Measurements from ENCODE around the gene EPN2.
"Not testable (repeated sequence)": the region's sequence is repeated elsewhere in the genome, so short reads cannot be mapped to it uniquely, and the experiment has no call there.

Gene EPN2

DNA sequence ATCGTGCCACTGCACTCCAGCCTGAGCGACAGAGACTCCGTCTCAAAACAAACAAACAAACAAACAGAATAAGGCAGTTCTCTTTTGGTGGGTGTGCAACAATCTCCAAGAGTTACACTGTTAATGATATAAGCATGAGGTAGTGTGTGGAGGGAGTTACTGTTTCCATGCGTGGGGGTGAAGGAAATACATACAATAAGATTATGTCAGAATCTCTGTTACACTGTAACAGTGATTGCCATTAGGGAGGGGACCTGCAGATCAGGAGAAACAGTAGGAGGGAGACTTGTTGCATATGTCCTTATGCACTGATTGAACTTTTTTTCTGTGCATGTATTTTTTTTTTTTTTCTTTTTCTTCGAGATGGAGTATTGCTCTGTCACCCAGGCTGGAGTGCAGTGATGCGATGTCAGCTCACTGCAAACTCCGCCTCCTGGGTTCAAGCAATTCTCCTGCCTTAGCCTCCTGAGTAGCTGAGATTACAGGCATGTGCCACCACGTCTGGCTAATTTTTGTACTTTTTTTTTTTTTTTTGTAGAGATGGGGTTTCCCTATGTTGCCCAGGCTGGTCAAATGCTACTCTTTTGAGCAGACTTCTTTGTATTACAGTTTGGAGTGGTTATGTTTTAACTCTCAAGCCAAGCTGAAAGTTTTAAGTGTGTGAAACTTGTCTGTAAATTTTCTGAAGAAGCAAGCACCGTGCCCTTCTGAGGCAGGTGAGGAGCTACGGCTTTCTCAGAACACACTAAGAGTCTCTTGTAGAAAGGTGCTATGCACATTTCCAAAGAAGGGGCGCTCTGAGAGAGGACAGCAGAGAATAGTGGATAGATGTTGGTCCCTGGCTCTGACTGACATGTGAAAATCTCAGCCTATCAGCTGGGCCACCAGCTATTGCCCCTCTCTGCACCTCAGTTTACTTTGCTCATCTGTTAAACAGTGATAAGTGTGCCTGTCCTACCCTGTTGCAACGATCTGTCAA, 10.3 kb upstream of the EPN2 start:
- H3K4me1 ChIP-seq (ENCODE audit: insufficient read depth, low read length); H3K27me3 ChIP-seq (ENCODE audit: insufficient read depth, low read length); H2AFZ ChIP-seq (ENCODE audit: low read depth, low read length); H3K36me3 ChIP-seq (ENCODE audit: insufficient read depth, low read length); H3K4me3 ChIP-seq (ENCODE audit: low read length); H3K9me3 ChIP-seq (ENCODE audit: low read length): not testable (repeated sequence)

GRCh38 chr17:19234676-19235075, 2.5 kb upstream of the EPN2 start:
- H3K27me3 ChIP-seq (ENCODE audit: insufficient read depth, low read length); H3K36me3 ChIP-seq (ENCODE audit: insufficient read depth, low read length); H3K4me1 ChIP-seq (ENCODE audit: insufficient read depth, low read length); H2AFZ ChIP-seq (ENCODE audit: low read depth, low read length); H3K4me3 ChIP-seq (ENCODE audit: low read length); H3K9me3 ChIP-seq (ENCODE audit: low read length): not testable (repeated sequence)

DNA sequence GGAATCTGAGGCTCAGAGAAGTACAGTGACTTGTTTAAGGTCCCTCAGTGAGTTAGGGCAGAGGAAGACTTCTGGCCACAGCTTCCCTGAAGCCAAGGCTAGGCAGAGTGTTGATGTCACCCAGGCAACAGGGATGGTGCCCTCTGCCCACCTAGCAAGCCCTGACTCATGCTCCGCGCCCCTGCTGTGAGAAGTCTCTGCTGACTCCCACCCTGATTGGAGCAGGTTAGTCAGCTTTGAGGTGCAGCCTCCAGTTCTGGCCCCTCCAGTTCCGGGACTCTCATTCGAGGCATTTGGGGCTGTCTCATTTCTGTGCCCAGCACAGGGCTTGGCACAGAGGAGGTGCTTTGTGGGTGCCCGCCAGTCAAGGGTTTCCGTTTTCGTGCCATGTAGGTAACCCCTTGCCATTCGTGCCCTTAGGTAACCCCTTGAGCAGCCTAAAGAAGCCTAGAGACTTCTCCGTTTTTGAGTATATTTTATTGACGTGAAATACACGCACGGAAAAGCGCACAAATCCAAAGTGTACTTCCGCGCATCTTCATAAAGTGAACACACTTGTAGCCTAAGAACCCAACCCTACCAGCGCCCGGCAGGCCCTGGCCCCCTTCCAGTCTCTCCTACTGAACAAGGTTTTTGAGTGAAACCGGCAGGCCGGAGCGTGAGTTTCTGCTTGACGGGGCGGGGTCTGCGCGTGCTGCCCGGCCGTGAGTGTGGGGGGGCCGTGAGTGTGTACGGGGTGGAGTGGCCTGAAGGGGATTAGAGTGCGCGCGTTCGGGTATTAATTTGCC, 621 bp upstream of the EPN2 start:
- not testable (repeated sequence) for H3K9me3 ChIP-seq (ENCODE audit: low read length); H3K27me3 ChIP-seq (ENCODE audit: insufficient read depth, low read length); H3K4me1 ChIP-seq (ENCODE audit: insufficient read depth, low read length); H3K36me3 ChIP-seq (ENCODE audit: insufficient read depth, low read length); H3K4me3 ChIP-seq (ENCODE audit: low read length); H2AFZ ChIP-seq (ENCODE audit: low read depth, low read length)

DNA sequence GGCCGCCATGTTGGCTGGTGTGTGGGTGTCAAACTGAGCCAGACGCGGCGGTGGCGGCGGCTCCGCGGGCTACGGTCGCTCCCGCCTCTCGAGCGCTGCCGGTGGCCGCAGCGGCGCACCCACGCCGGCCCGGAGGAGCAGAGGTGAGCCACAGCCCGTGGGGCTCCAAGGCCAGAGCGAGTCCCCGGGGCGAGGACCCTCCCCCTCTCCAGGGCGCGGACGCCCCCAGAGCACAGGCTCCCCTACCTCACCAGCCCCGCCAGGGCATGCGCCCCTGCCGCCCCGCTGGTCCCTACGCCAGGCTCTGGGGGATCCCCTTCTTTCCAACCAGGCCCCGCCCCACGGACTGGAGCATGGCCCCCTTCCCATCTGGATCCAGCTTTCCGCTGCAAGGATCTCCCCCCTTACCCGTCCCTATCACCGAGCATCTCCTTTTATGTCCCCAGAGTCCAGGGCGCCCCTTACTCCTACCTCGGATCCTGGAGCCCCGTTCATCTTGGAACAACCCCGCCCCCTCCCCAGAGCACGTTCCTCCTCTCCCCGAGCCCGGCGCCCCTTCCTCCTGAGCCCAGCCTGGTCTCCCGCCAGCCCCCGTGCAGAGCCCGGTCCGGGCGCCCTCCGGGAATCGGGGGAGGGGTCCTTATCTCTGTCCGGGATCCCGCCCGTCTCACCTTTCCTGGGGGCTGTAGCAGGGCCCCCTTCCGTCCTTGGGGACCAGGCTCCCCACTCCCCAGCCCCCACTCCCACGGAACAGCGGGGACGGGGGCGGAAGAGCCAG, 412 bp downstream of the EPN2 start:
- H2AFZ ChIP-seq (ENCODE audit: low read depth, low read length) = peak overlapping the region; percentile 93
- H3K27me3 ChIP-seq (ENCODE audit: insufficient read depth, low read length) = no peaks in the 10 kb centered on the region
- peak overlapping the region; percentile 100 for H3K4me3 ChIP-seq (ENCODE audit: low read length)
- peaks cover 9% of the 10 kb centered on the region for H3K4me1 ChIP-seq (ENCODE audit: insufficient read depth, low read length)
- H3K9me3 ChIP-seq (ENCODE audit: low read length) = no peaks in the 10 kb centered on the region
- H3K36me3 ChIP-seq (ENCODE audit: insufficient read depth, low read length) = no peaks in the 10 kb centered on the region

GRCh38 chr17:19238167-19238505, 970 bp downstream of the EPN2 start:
- peaks cover 9% of the 10 kb centered on the region for H3K4me1 ChIP-seq (ENCODE audit: insufficient read depth, low read length)
- H3K36me3 ChIP-seq (ENCODE audit: insufficient read depth, low read length) = no peaks in the 10 kb centered on the region

GRCh38 chr17:19239544-19239943, 2.4 kb downstream of the EPN2 start:
- peaks cover 9% of the 10 kb centered on the region for H3K4me1 ChIP-seq (ENCODE audit: insufficient read depth, low read length)
- no peaks in the 10 kb centered on the region for H3K27me3 ChIP-seq (ENCODE audit: insufficient read depth, low read length)
- H3K36me3 ChIP-seq (ENCODE audit: insufficient read depth, low read length) = no peaks in the 10 kb centered on the region

More at GRCh38 chr17:19238167-19238505, 970 bp downstream of the EPN2 start:
- Histone ChIP-seq H3K27me3 (ENCODE audit: insufficient read depth, low read length) (no peaks in the 10 kb centered on the region), H3K4me3 (ENCODE audit: low read length) (peak overlapping the region; percentile 100), H3K9me3 (ENCODE audit: low read length) (no peaks in the 10 kb centered on the region), H2AFZ (ENCODE audit: low read depth, low read length) (peak overlapping the region; percentile 93)

GRCh38 chr17:19242323-19242722, 5.2 kb downstream of the EPN2 start:
- Histone ChIP-seq H2AFZ (ENCODE audit: low read depth, low read length) (no peak overlapping the region), H3K36me3 (ENCODE audit: insufficient read depth, low read length) (no peaks in the 10 kb centered on the region), H3K27me3 (ENCODE audit: insufficient read depth, low read length) (no peaks in the 10 kb centered on the region), H3K4me3 (ENCODE audit: low read length) (no peak overlapping the region), H3K9me3 (ENCODE audit: low read length) (no peaks in the 10 kb centered on the region), H3K4me1 (ENCODE audit: insufficient read depth, low read length) (peaks cover 9% of the 10 kb centered on the region)

More at GRCh38 chr17:19239544-19239943, 2.4 kb downstream of the EPN2 start:
- H2AFZ ChIP-seq (ENCODE audit: low read depth, low read length) = no peak overlapping the region
- H3K9me3 ChIP-seq (ENCODE audit: low read length) = no peaks in the 10 kb centered on the region
- no peak overlapping the region for H3K4me3 ChIP-seq (ENCODE audit: low read length)

DNA sequence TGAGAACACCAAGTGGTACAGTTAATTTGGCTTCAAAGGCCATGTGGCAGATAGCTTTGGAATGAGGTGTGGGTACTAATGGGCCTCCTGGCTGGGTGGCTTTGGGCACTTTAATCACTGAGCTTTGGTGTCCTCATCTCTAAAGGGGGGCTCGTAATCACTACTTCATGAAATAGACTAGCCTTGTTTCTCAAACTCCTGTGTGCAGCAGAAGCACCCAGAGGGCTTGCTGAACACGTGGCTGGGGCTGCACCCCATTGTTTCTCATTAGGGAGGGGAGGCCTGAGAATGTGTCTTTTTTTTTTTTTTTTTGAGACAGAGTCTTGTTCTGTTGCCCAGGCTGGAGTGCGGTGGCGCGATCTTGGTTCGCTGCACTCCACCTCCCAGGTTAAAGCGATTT, 5.8 kb downstream of the EPN2 start:
- Histone ChIP-seq H3K27me3 (ENCODE audit: insufficient read depth, low read length) (no peaks in the 10 kb centered on the region), H3K36me3 (ENCODE audit: insufficient read depth, low read length) (no peaks in the 10 kb centered on the region), H3K4me3 (ENCODE audit: low read length) (no peak overlapping the region)

GRCh38 chr17:19243838-19244237, 6.7 kb downstream of the EPN2 start:
- Histone ChIP-seq H3K9me3 (ENCODE audit: low read length) (no peaks in the 10 kb centered on the region), H3K4me3 (ENCODE audit: low read length) (no peak overlapping the region), H2AFZ (ENCODE audit: low read depth, low read length) (no peak overlapping the region), H3K27me3 (ENCODE audit: insufficient read depth, low read length) (no peaks in the 10 kb centered on the region), H3K4me1 (ENCODE audit: insufficient read depth, low read length) (peaks cover 3% of the 10 kb centered on the region), H3K36me3 (ENCODE audit: insufficient read depth, low read length) (no peaks in the 10 kb centered on the region)

More for the DNA sequence above, 5.8 kb downstream of the EPN2 start:
- no peak overlapping the region for H2AFZ ChIP-seq (ENCODE audit: low read depth, low read length)
- H3K9me3 ChIP-seq (ENCODE audit: low read length) = no peaks in the 10 kb centered on the region
- peaks cover 9% of the 10 kb centered on the region for H3K4me1 ChIP-seq (ENCODE audit: insufficient read depth, low read length)

DNA sequence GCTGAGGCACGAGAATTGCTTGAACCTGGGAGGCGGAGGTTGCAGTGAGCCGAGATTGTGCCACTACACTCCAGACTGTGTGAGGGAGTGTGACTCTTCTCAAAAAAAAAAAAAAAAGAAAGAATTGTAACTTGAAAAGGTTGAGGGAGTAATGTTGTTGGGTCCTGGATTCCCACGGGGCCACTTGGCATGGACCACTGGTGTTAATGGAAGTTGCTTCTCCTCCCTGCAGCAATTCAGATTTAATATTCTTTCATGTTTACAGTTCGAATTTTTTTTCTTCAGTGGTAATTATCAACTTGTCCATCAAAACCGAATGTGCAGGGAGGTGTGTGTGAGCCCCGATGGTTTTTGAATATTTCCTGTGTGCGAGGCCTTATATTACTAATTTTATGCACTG, 7.2 kb downstream of the EPN2 start:
- Histone ChIP-seq H3K4me1 (ENCODE audit: insufficient read depth, low read length) (peaks cover 2% of the 10 kb centered on the region), H3K4me3 (ENCODE audit: low read length) (no peak overlapping the region), H2AFZ (ENCODE audit: low read depth, low read length) (no peak overlapping the region), H3K36me3 (ENCODE audit: insufficient read depth, low read length) (no peaks in the 10 kb centered on the region), H3K27me3 (ENCODE audit: insufficient read depth, low read length) (no peaks in the 10 kb centered on the region), H3K9me3 (ENCODE audit: low read length) (no peaks in the 10 kb centered on the region)

DNA sequence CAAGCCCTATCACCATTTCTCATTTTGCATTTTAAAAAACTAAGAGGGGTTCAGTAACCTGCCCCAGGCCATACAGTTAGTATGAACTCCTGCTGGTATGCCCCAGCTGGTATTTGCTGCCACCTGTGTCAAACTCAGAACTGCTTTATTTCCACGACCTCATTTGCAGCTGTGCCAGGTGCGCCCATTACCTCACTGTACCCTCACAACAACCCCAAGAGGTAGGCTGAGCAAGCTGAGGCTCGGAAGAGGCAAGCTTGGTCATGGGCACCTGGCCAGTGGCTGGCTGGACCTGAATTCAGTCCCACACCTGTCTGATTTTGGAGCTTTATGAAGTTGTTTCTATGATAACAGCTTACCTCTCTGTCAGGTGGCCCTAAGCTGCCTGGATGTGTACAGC, 7.6 kb downstream of the EPN2 start:
- no peak overlapping the region for H2AFZ ChIP-seq (ENCODE audit: low read depth, low read length)
- H3K36me3 ChIP-seq (ENCODE audit: insufficient read depth, low read length) = no peaks in the 10 kb centered on the region
- no peaks in the 10 kb centered on the region for H3K27me3 ChIP-seq (ENCODE audit: insufficient read depth, low read length)
- no peak overlapping the region for H3K4me3 ChIP-seq (ENCODE audit: low read length)
- no peaks in the 10 kb centered on the region for H3K4me1 ChIP-seq (ENCODE audit: insufficient read depth, low read length)
- H3K9me3 ChIP-seq (ENCODE audit: low read length) = no peaks in the 10 kb centered on the region

- no peaks in the 10 kb centered on the region for H3K9me3 ChIP-seq (ENCODE audit: low read length)
- H3K4me3 ChIP-seq (ENCODE audit: low read length) = no peak overlapping the region
- H3K36me3 ChIP-seq (ENCODE audit: insufficient read depth, low read length) = no peaks in the 10 kb centered on the region
- H3K4me1 ChIP-seq (ENCODE audit: insufficient read depth, low read length) = no peaks in the 10 kb centered on the region
- H3K27me3 ChIP-seq (ENCODE audit: insufficient read depth, low read length) = no peaks in the 10 kb centered on the region
- H2AFZ ChIP-seq (ENCODE audit: low read depth, low read length) = no peak overlapping the region
Measured at GRCh38 chr17:19247473-19247872, 10.3 kb downstream of the EPN2 start.

All from neuron (in vitro differentiated cells).